Right lobe of liver (tissue), 4 donors: ENCODE measurements around the gene GNPTG.

Source experiments
- POLR2A ChIP-seq: fragments of 450-650 bp; IDR thresholded peaks from one replicate; pipeline ENCODE4 v1.6.1; 2017; ENCODE audit warnings: antibody characterized with exemption, mild to moderate bottlenecking
- TF ChIP-seq, protein P1 (sequence below), 4 donors: fragments of 200-600 bp in 3 of 4; fragments of 450-650 bp in 1 of 4; IDR thresholded peaks; one replicate each; pipeline versions ENCODE4 v1.5.1 to v1.8.0; 2016 to 2022; ENCODE audit warnings: antibody characterized with exemption in 4 of 4, mild to moderate bottlenecking in 2 of 4
- donor health status: DM: no; HTN: no; CAD: no.
- donor health status: DM: no; HTN: no; CAD: no.
- donor health status: DM: no; HTN: yes; CAD: no.

DNA sequence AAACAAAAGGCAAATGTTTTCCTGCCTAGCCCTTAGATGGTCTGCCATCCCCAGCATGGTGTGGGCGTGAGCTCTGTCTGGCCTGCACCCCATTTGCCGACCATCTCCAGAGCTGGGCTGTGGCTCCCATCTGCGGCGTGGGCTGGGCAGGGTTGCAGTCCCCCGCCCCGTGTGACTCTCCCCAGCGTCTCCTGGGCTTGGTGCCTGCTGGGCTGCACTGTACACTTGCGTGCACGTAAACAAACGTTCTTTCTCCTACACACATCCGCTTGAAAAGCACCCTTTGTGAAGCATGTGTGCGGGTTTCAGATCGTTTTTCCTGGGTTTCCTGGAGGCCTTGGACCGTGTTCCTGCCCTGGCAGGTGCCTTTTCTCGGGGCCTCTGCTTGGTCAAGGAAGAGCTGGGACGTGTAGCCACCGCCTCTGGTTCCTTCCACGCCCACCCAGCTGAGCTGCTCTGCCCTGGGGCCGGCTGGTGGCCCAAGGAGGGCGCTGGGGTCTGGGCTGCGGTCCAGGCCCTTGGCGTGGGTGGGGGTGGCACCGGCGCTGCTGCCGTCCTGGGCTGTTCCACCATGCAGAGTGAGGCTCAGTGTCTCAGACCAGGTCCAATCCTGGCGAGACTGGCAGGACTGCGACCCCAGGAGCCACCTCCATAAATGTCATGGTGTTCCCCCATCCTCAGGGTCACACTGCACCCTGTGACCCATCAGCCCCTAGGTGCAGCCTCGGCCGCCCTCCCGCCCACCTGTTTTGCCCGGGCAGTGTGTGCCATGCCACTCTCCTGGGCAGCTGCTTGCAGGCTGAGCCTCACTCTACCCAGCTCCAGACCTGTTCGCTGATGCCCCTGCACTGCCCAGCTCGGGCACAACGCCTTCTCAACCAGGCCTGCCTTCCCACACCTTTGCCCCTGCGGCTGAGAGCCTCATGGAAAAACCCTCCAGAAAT, 28.2 kb upstream of the GNPTG start:
- TF ChIP-seq, protein P1, sequence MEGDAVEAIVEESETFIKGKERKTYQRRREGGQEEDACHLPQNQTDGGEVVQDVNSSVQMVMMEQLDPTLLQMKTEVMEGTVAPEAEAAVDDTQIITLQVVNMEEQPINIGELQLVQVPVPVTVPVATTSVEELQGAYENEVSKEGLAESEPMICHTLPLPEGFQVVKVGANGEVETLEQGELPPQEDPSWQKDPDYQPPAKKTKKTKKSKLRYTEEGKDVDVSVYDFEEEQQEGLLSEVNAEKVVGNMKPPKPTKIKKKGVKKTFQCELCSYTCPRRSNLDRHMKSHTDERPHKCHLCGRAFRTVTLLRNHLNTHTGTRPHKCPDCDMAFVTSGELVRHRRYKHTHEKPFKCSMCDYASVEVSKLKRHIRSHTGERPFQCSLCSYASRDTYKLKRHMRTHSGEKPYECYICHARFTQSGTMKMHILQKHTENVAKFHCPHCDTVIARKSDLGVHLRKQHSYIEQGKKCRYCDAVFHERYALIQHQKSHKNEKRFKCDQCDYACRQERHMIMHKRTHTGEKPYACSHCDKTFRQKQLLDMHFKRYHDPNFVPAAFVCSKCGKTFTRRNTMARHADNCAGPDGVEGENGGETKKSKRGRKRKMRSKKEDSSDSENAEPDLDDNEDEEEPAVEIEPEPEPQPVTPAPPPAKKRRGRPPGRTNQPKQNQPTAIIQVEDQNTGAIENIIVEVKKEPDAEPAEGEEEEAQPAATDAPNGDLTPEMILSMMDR (IDR thresholded peaks at IDR 0.05), result no peak
- TF ChIP-seq POLR2A, result no peak
